ENCODE results near the gene ADAM29.
A peak's percentile ranks its signal among the peaks of the same experiment; 100 is the strongest.
"Not testable (repeated sequence)": the region's sequence is repeated elsewhere in the genome, so short reads cannot be mapped to it uniquely, and the experiment has no call there.

ADAM29 gene

GRCh38 chr4:174972911-174973310 is 54.8 kb downstream of the ADAM29 start:
- H3K4ac ChIP-seq (ENCODE audit: low read length), result no peak overlapping the region
- H3K14ac ChIP-seq (ENCODE audit: low read length), result no peak overlapping the region
- H3K4me3 ChIP-seq (ENCODE audit: low read length in 2 of 2), result no peak overlapping the region
- H3K4me1 ChIP-seq (ENCODE audit: control insufficient read depth in 2 of 2, insufficient read depth in 1 of 2, low read depth in 1 of 2, low read length in 2 of 2), result no peaks in the 10 kb centered on the region
- H3K9ac ChIP-seq (ENCODE audit: low read depth, low read length, poor library complexity), result no peak overlapping the region
- no peak overlapping the region for H4K8ac ChIP-seq (ENCODE audit: low read depth, low read length)
- H3K23ac ChIP-seq (ENCODE audit: low read depth, low read length, poor library complexity), result no peak overlapping the region
- H2AFZ ChIP-seq (ENCODE audit: low read length), result no peak overlapping the region
- no peak overlapping the region for H2BK15ac ChIP-seq (ENCODE audit: low read length)
- no peaks in the 10 kb centered on the region for H3K27me3 ChIP-seq (ENCODE audit: control insufficient read depth in 3 of 3, insufficient read depth in 3 of 3, low read depth in 1 of 3, low read length in 3 of 3)
- WGBS, 2 donors (ENCODE audit: extremely low coverage in 2 of 2, insufficient read length in 2 of 2, insufficient replicate concordance in 1 of 2), result no CpG with 5 or more reads among the region's 3 CpGs
- no peak overlapping the region for H2BK5ac ChIP-seq (ENCODE audit: low read length)
- no peak overlapping the region for H3K4me2 ChIP-seq (ENCODE audit: insufficient read depth, low read length, poor library complexity, severe bottlenecking)
- no peaks in the 10 kb centered on the region for H3K79me1 ChIP-seq (ENCODE audit: low read depth, low read length)
- no peak overlapping the region for H3K27ac ChIP-seq (replicated peaks; ENCODE audit: low read length)
- H3K18ac ChIP-seq (ENCODE audit: low read length), result no peak overlapping the region
- no peak for DNase-seq (ENCODE audit: low spot score)
- no peak overlapping the region for H2AK5ac ChIP-seq (ENCODE audit: low read depth, low read length)
- no peak overlapping the region for H2BK12ac ChIP-seq (ENCODE audit: low read length)
- no peak overlapping the region for H2BK120ac ChIP-seq (ENCODE audit: low read depth, low read length)
- H3K36me3 ChIP-seq (replicated peaks in 1 of 2; ENCODE audit: control insufficient read depth in 2 of 2, insufficient read depth in 2 of 2, low read length in 2 of 2), result no peaks in the 10 kb centered on the region
- peaks cover 0 to 6% of the 10 kb centered on the region in 2 donors for H3K9me3 ChIP-seq (replicated peaks in 1 of 2; ENCODE audit: control insufficient read depth in 2 of 2, insufficient read depth in 1 of 2, low read depth in 1 of 2, low read length in 2 of 2)
- H4K91ac ChIP-seq (ENCODE audit: low read depth, low read length, poor library complexity), result no peak overlapping the region

GRCh38 chr4:174973336-174973735 is 55.2 kb downstream of the ADAM29 start:
- no peaks in the 10 kb centered on the region for H3K27me3 ChIP-seq (ENCODE audit: control insufficient read depth in 3 of 3, insufficient read depth in 3 of 3, low read depth in 1 of 3, low read length in 3 of 3)
- H3K4me1 ChIP-seq (ENCODE audit: control insufficient read depth in 2 of 2, insufficient read depth in 1 of 2, low read depth in 1 of 2, low read length in 2 of 2), result no peaks in the 10 kb centered on the region
- no peak overlapping the region for H2BK15ac ChIP-seq (ENCODE audit: low read length)
- H4K91ac ChIP-seq (ENCODE audit: low read depth, low read length, poor library complexity), result no peak overlapping the region
- no peak for DNase-seq (ENCODE audit: low spot score)
- H3K4me3 ChIP-seq (ENCODE audit: low read length in 2 of 2), result no peak overlapping the region
- H3K18ac ChIP-seq (ENCODE audit: low read length), result no peak overlapping the region
- H2AFZ ChIP-seq (ENCODE audit: low read length), result no peak overlapping the region
- no peak overlapping the region for H4K8ac ChIP-seq (ENCODE audit: low read depth, low read length)
- H3K9ac ChIP-seq (ENCODE audit: low read depth, low read length, poor library complexity), result no peak overlapping the region
- H3K36me3 ChIP-seq (replicated peaks in 1 of 2; ENCODE audit: control insufficient read depth in 2 of 2, insufficient read depth in 2 of 2, low read length in 2 of 2), result no peaks in the 10 kb centered on the region
- peaks cover 0 to 6% of the 10 kb centered on the region in 2 donors for H3K9me3 ChIP-seq (replicated peaks in 1 of 2; ENCODE audit: control insufficient read depth in 2 of 2, insufficient read depth in 1 of 2, low read depth in 1 of 2, low read length in 2 of 2)
- no peak overlapping the region for H3K4me2 ChIP-seq (ENCODE audit: insufficient read depth, low read length, poor library complexity, severe bottlenecking)
- H3K4ac ChIP-seq (ENCODE audit: low read length), result no peak overlapping the region
- H2AK5ac ChIP-seq (ENCODE audit: low read depth, low read length), result no peak overlapping the region
- H3K14ac ChIP-seq (ENCODE audit: low read length), result no peak overlapping the region
- no peak overlapping the region for H2BK5ac ChIP-seq (ENCODE audit: low read length)
- H2BK120ac ChIP-seq (ENCODE audit: low read depth, low read length), result no peak overlapping the region
- H3K23ac ChIP-seq (ENCODE audit: low read depth, low read length, poor library complexity), result no peak overlapping the region
- no peak overlapping the region for H3K27ac ChIP-seq (replicated peaks; ENCODE audit: low read length)
- no peak overlapping the region for H2BK12ac ChIP-seq (ENCODE audit: low read length)
- no peaks in the 10 kb centered on the region for H3K79me1 ChIP-seq (ENCODE audit: low read depth, low read length)
- WGBS, 2 donors (ENCODE audit: extremely low coverage in 2 of 2, insufficient read length in 2 of 2, insufficient replicate concordance in 1 of 2), result no CpG with 5 or more reads among the region's 2 CpGs

DNA sequence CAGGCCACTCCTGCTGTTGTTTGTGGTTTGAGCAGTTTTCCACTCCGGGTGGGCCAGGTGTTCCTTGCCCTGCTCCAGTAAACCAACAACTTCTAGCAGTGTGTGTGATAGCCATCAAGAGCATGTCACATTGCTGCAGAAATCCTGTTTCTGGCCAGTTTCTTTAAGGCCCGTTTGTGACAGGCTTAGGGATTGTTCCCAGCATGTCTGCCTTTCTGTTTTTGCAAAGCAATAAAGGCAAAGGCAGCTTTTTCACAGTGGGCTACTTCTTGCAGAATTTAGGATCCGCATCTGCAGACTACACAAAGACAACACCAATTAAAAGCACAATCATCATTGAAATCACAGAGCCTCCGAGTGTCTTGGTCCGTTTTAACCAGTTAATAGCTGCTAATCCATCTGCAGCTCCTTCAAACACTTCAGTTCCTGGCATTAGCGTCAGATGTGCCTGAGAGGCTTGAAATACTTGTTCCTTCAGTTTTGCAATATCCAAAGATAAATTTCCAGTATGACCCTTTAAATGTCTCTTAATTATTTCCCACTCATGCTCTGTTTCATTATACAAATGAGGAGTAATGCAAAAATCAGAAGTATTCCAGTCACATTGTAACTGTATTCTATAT is 65.1 kb downstream of the ADAM29 start:
- Histone ChIP-seq H2BK5ac (ENCODE audit: low read length) (no peak overlapping the region), H3K79me1 (ENCODE audit: low read depth, low read length) (no peaks in the 10 kb centered on the region), H3K4me1 (ENCODE audit: control insufficient read depth in 2 of 2, insufficient read depth in 1 of 2, low read depth in 1 of 2, low read length in 2 of 2) (peaks cover 0 to 2% of the 10 kb centered on the region in 2 donors), H3K27me3 (ENCODE audit: control insufficient read depth in 3 of 3, insufficient read depth in 3 of 3, low read depth in 1 of 3, low read length in 3 of 3) (no peaks in the 10 kb centered on the region), H2BK12ac (ENCODE audit: low read length) (no peak overlapping the region), H4K91ac (ENCODE audit: low read depth, low read length, poor library complexity) (no peak overlapping the region), H3K9me3 (replicated peaks in 1 of 2; ENCODE audit: control insufficient read depth in 2 of 2, insufficient read depth in 1 of 2, low read depth in 1 of 2, low read length in 2 of 2) (peaks cover 0 to 5% of the 10 kb centered on the region in 2 donors), H3K27ac (replicated peaks; ENCODE audit: low read length) (peak overlapping the region; percentile 63), H3K18ac (ENCODE audit: low read length) (no peak overlapping the region), H3K14ac (ENCODE audit: low read length) (no peak overlapping the region), H3K36me3 (replicated peaks in 1 of 2; ENCODE audit: control insufficient read depth in 2 of 2, insufficient read depth in 2 of 2, low read length in 2 of 2) (no peaks in the 10 kb centered on the region), H2AK5ac (ENCODE audit: low read depth, low read length) (no peak overlapping the region), H3K4me2 (ENCODE audit: insufficient read depth, low read length, poor library complexity, severe bottlenecking) (no peak overlapping the region), H3K4ac (ENCODE audit: low read length) (no peak overlapping the region), H3K23ac (ENCODE audit: low read depth, low read length, poor library complexity) (no peak overlapping the region), H2BK15ac (ENCODE audit: low read length) (no peak overlapping the region), H3K9ac (ENCODE audit: low read depth, low read length, poor library complexity) (no peak overlapping the region), H3K4me3 (ENCODE audit: low read length in 2 of 2) (no peak overlapping the region), H2BK120ac (ENCODE audit: low read depth, low read length) (no peak overlapping the region), H4K8ac (ENCODE audit: low read depth, low read length) (no peak overlapping the region), H2AFZ (ENCODE audit: low read length) (no peak overlapping the region)
- DNase-seq (ENCODE audit: low spot score), result peak; percentile 14
- no CpG with 5 or more reads among the region's 6 CpGs for WGBS, 2 donors (ENCODE audit: extremely low coverage in 2 of 2, insufficient read length in 2 of 2, insufficient replicate concordance in 1 of 2)

- H3K14ac ChIP-seq (ENCODE audit: low read length); H3K79me1 ChIP-seq (ENCODE audit: low read depth, low read length); H2BK12ac ChIP-seq (ENCODE audit: low read length); H3K4me2 ChIP-seq (ENCODE audit: insufficient read depth, low read length, poor library complexity, severe bottlenecking); H3K23ac ChIP-seq (ENCODE audit: low read depth, low read length, poor library complexity); H4K8ac ChIP-seq (ENCODE audit: low read depth, low read length); H3K9me3 ChIP-seq (replicated peaks in 1 of 2; ENCODE audit: control insufficient read depth in 2 of 2, insufficient read depth in 1 of 2, low read depth in 1 of 2, low read length in 2 of 2); H3K4me3 ChIP-seq (ENCODE audit: low read length in 2 of 2); H3K27me3 ChIP-seq (ENCODE audit: control insufficient read depth in 3 of 3, insufficient read depth in 3 of 3, low read depth in 1 of 3, low read length in 3 of 3); H3K9ac ChIP-seq (ENCODE audit: low read depth, low read length, poor library complexity); H2BK120ac ChIP-seq (ENCODE audit: low read depth, low read length); H4K91ac ChIP-seq (ENCODE audit: low read depth, low read length, poor library complexity); H2BK15ac ChIP-seq (ENCODE audit: low read length); H3K36me3 ChIP-seq (replicated peaks in 1 of 2; ENCODE audit: control insufficient read depth in 2 of 2, insufficient read depth in 2 of 2, low read length in 2 of 2); H2AFZ ChIP-seq (ENCODE audit: low read length); H2AK5ac ChIP-seq (ENCODE audit: low read depth, low read length); H2BK5ac ChIP-seq (ENCODE audit: low read length); H3K4me1 ChIP-seq (ENCODE audit: control insufficient read depth in 2 of 2, insufficient read depth in 1 of 2, low read depth in 1 of 2, low read length in 2 of 2); H3K4ac ChIP-seq (ENCODE audit: low read length); H3K18ac ChIP-seq (ENCODE audit: low read length); DNase-seq (ENCODE audit: low spot score); H3K27ac ChIP-seq (replicated peaks; ENCODE audit: low read length): not testable (repeated sequence)
- WGBS, 2 donors (ENCODE audit: extremely low coverage in 2 of 2, insufficient read length in 2 of 2, insufficient replicate concordance in 1 of 2), result no CpG with 5 or more reads among the region's 5 CpGs
Measured at GRCh38 chr4:174983870-174984269, 65.7 kb downstream of the ADAM29 start.

Data from neuronal stem cell (in vitro differentiated cells).